Left lung (tissue), 10 donors: Measurements from ENCODE around the gene DRAM2. TPM values are rescaled to one million over a fixed set of nuclear protein-coding genes. Genes with fewer than 3 reads are reported as not detected.

Source experiments
- ATAC-seq: fragments of 200-7000 bp; cut with Tn5 transposase; one replicate; pipeline ENCODE4 v1.9.1; 2020; ENCODE audit warnings: moderate library complexity
- DNase-seq, 4 donors: peaks; one replicate each; pipeline ENCODE4 v3.0.0-alpha.2; 2013 to 2020
- H3K27ac ChIP-seq, 2 donors: fragments of 200-600 bp; sonication (generic) in 1 of 2; one replicate each; pipeline versions ENCODE4 v1.5.0 to v1.8.0; 2020 to 2021
- H3K27me3 ChIP-seq, 2 donors: fragments of 200-600 bp; sonication (generic) in 1 of 2; one replicate each; pipeline versions ENCODE4 v1.5.0 to v1.8.0; 2020 to 2021
- H3K36me3 ChIP-seq, 2 donors: fragments of 200-600 bp; sonication (generic) in 1 of 2; one replicate each; pipeline versions ENCODE4 v1.5.0 to v1.8.0; 2020 to 2021
- H3K4me1 ChIP-seq, 2 donors: fragments of 200-600 bp; one replicate each; pipeline ENCODE4 v1.8.0; 2021
- H3K4me3 ChIP-seq, 2 donors: fragments of 200-600 bp; sonication (generic) in 1 of 2; one replicate each; pipeline versions ENCODE4 v1.5.0 to v1.8.0; 2020 to 2021; ENCODE audit warnings: mild to moderate bottlenecking in 1 of 2
- H3K9me3 ChIP-seq, 2 donors: fragments of 200-600 bp; sonication (generic) in 1 of 2; one replicate each; pipeline versions ENCODE4 v1.5.0 to v1.8.0; 2020 to 2021
- intact Hi-C, 2 donors: fragments of 100-400 bp; cut with DNase I; formaldehyde crosslinking; loops; one replicate each; pipeline versions ENCODE4 v1.11.2 to v1.14.2; 2022
- polyA plus RNA-seq, 6 donors: library from polyadenylated mRNA; unstranded; fragments of 120-200 nt; gene quantifications; one replicate each; pipeline ENCODE4 v1.2.1, GENCODE V29; 2013; ENCODE audit not compliant: insufficient read length in 6 of 6
- total RNA-seq, 2 donors: library from RNA; stranded (reverse); fragmentation: NEBNext Ultra II Directional; extraction: Animal tissue kit (Norgen Biotek cat#: 25700); gene quantifications; one replicate each; pipeline ENCODE4 v1.2.1, GENCODE V29; 2021
- TF ChIP-seq, protein P1 (sequence below), 2 donors: fragments of 200-600 bp; sonication (generic) in 1 of 2; IDR thresholded peaks; one replicate each; pipeline versions ENCODE4 v1.5.0 to v1.8.0; 2021; ENCODE audit warnings: antibody characterized with exemption in 2 of 2
- donor health status: DM: no; HTN: yes; CAD: no.
- donor health status: DM: no; HTN: no; CAD: no.

The DRAM2 gene
- total and polyA plus RNA-seq, 8 donors: 41.3 to 84.6 (median 68.9) TPM

DNA sequence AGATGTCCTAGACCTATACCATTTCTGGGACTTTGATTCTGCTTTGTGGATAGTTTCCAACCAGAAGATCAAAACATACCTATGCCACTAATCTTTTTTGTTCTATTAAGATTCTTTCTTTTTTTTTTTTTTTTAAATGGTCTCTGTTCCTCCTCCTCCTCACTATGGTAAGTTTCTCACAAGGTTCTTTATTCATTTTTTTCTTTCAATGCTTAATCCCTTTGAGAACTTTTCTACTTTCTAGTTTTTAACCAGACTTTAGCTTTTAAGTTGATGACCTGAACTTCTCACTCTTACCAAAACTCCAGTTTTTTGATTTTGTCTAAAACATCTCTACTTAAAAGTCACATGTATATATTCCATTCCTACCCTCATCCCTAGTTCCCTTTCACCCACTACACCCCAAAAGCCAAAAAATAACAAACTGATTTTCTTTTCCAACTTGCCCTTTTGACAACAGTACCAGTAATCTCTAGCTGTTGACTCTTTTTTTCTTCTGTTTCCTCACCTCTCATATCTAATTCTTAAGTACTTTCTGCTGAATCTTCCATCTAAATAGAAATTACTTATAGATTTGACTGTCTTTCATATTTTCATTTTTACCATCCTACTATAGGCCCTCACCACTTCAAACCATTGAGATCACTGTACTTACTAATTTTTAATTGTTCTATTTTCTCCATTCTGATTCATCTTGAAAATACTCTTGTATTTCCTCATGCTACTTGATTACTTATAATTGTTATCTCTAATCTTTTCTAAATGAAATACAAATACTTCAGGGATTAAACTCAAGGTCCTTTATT, 6.3 kb upstream of the DRAM2 start:
- Histone ChIP-seq H3K36me3 (peaks cover 0 to 38% of the 10 kb centered on the region in 2 donors), H3K4me3 (no peak overlapping the region), H3K27me3 (no peaks in the 10 kb centered on the region), H3K27ac (no peak overlapping the region), H3K4me1 (peaks cover 0 to 61% of the 10 kb centered on the region in 2 donors), H3K9me3 (no peaks in the 10 kb centered on the region)
- no peak for DNase-seq
- TF ChIP-seq, protein P1, sequence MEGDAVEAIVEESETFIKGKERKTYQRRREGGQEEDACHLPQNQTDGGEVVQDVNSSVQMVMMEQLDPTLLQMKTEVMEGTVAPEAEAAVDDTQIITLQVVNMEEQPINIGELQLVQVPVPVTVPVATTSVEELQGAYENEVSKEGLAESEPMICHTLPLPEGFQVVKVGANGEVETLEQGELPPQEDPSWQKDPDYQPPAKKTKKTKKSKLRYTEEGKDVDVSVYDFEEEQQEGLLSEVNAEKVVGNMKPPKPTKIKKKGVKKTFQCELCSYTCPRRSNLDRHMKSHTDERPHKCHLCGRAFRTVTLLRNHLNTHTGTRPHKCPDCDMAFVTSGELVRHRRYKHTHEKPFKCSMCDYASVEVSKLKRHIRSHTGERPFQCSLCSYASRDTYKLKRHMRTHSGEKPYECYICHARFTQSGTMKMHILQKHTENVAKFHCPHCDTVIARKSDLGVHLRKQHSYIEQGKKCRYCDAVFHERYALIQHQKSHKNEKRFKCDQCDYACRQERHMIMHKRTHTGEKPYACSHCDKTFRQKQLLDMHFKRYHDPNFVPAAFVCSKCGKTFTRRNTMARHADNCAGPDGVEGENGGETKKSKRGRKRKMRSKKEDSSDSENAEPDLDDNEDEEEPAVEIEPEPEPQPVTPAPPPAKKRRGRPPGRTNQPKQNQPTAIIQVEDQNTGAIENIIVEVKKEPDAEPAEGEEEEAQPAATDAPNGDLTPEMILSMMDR (IDR thresholded peaks at IDR 0.05): no peak
- no peak for ATAC-seq
- intact Hi-C loops: no loop called here

DNA sequence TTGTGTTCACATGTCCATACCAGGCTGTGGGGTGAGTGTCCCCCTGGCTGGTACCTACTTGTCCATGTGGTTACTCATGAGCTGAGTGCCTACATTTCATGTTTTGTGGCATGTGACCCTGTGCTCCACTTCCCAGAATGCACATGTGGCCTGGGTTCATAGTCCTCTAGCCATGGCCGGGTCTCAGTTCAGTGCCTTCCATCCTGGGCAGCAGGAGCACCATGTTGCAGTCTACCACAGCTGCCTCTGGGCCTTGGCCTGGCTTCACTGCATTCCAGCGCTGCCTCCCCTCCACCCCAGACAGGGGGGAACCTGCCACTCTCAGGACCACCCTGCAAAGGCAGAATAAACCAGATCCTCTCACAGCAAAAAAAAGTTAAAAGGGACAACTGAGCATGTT, 5.6 kb upstream of the DRAM2 start:
- ATAC-seq: no peak
- intact Hi-C loops: no loop called here
- Histone ChIP-seq H3K4me3 (no peak overlapping the region), H3K9me3 (no peaks in the 10 kb centered on the region), H3K36me3 (peaks cover 0 to 32% of the 10 kb centered on the region in 2 donors), H3K4me1 (peaks cover 0 to 60% of the 10 kb centered on the region in 2 donors), H3K27me3 (no peaks in the 10 kb centered on the region), H3K27ac (no peak overlapping the region)
- DNase-seq: no peak
- TF ChIP-seq, protein P1 (IDR thresholded peaks at IDR 0.05): no peak

DNA sequence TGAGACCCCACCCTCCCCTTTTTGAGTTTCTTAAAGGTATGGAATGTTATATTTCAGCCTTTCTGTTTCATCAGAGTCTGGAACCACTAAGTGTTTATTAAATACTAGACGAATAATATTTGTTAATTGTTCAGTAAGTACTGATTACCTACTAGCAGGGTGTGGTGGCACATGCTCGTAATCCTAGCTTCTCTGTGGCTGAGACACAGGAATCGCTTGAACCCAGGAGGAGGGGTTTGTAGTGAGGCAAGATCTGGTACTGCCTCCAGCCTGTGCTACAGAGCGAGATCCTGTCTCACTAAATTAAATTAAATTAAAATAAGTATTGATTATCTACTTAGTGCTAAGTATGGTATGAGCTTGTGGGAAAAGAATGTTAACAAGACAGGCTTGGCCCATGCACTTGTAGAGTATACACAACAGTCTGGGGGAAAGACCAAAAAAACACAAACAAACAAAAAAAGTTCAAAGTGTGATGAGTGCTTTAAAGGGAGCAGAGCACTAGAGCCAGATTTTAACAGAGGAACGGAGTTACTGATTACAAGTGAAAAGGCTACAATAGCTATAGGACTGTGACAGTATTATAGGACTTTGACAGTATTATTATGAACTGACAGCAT, 2.6 kb upstream of the DRAM2 start:
- Histone ChIP-seq H3K27ac (no peak overlapping the region), H3K4me1 (peaks cover 5 to 64% of the 10 kb centered on the region in 2 donors)

DNA sequence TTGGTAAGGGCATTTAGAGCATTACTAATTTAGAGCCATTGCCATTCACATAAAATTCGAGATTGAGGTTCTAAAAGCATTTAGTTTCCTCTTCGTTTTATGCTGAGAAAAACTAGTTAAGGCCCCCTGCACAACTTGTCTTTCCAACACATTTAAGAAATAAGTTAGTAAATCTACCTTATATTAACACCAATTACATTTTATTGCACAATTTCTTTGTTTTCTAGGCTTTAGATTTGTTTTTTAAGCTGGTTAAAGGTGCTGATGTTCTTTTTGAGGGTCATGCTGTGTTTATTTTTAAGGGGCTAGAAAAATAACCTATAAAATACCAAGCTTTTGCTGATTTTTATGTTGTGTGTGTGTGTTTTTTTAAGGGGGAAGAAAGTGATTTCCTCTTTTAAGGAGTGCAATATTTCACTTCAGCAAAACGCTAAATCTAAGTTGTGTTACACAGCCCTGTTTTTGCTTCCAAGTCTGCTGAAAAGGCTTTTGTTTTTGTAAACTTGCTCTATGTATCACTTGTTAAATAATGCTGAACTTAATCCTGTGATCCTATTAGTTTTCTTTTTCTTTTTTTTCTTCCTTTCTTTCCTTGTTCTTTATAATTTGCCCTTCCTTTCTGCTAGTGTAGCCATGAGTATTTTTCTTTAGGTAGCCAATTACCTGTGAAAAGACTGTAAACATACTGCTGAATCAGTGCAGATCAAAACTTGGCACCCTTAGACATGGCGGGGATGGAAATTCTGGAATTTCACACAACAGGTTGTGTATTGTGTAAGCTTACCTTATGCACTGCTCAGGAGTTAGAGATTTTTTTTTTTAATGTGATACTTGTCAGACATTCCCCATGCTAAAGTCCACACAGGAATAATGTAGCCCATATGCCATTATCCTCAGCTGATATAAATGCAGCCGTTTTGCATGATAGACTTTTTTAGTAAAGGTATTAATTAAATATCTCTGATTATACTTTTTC, 1.6 kb upstream of the DRAM2 start:
- peaks cover 5 to 62% of the 10 kb centered on the region in 2 donors for H3K4me1 ChIP-seq
- intact Hi-C loops: no loop called here
- H3K36me3 ChIP-seq: peaks cover 0 to 17% of the 10 kb centered on the region in 2 donors
- DNase-seq: no peak
- TF ChIP-seq, protein P1 (IDR thresholded peaks at IDR 0.05): no peak
- no peaks in the 10 kb centered on the region for H3K9me3 ChIP-seq
- no peak for ATAC-seq
- H3K27ac ChIP-seq: peak overlapping the region in 1 of 2 donors; percentile 95
- H3K27me3 ChIP-seq: no peaks in the 10 kb centered on the region
- H3K4me3 ChIP-seq: peak overlapping the region in 1 of 2 donors; percentile 73

More for the DNA sequence above, 2.6 kb upstream of the DRAM2 start:
- intact Hi-C loops: no loop called here
- Histone ChIP-seq H3K4me3 (peak overlapping the region in 1 of 2 donors; percentile 73), H3K36me3 (peaks cover 0 to 10% of the 10 kb centered on the region in 2 donors), H3K27me3 (no peaks in the 10 kb centered on the region), H3K9me3 (no peaks in the 10 kb centered on the region)
- DNase-seq (no peak), ATAC-seq (no peak)
- TF ChIP-seq, protein P1 (IDR thresholded peaks at IDR 0.05): no peak
